Measurements from ENCODE around the gene DOK6.
A peak's percentile ranks its signal among the peaks of the same experiment; 100 is the strongest.

DOK6 gene

GRCh38 chr18:69697069-69697468 is 296.4 kb downstream of the DOK6 start:
- DNase-seq = no peak

GRCh38 chr18:69697689-69698088 is 297.0 kb downstream of the DOK6 start:
- no peak for DNase-seq

- no peak for DNase-seq
These were observed 300.6 kb downstream of the DOK6 start for GRCh38 chr18:69701305-69701704.

- DNase-seq = no peak
These were observed 302.8 kb downstream of the DOK6 start for GRCh38 chr18:69703461-69703860.

- DNase-seq = no peak
These were observed 305.3 kb downstream of the DOK6 start for GRCh38 chr18:69705987-69706386.

GRCh38 chr18:69708844-69709243 is 308.2 kb downstream of the DOK6 start:
- no peak for DNase-seq

- no peak for DNase-seq
These were observed 314.6 kb downstream of the DOK6 start for GRCh38 chr18:69715191-69715795.

GRCh38 chr18:69717586-69717985 is 316.9 kb downstream of the DOK6 start:
- DNase-seq = no peak

- no peak for DNase-seq
These were observed 318.3 kb downstream of the DOK6 start for GRCh38 chr18:69718912-69719547.

GRCh38 chr18:69720422-69720821 is 319.7 kb downstream of the DOK6 start:
- no peak for DNase-seq

- no peak for DNase-seq
These were observed 322.7 kb downstream of the DOK6 start for GRCh38 chr18:69723434-69723833.

GRCh38 chr18:69725009-69725408 is 324.3 kb downstream of the DOK6 start:
- no peak for DNase-seq

GRCh38 chr18:69725855-69726508 is 325.3 kb downstream of the DOK6 start:
- no peak for DNase-seq

GRCh38 chr18:69727912-69728572 is 327.4 kb downstream of the DOK6 start:
- DNase-seq = no peak

- DNase-seq = no peak
These were observed 330.0 kb downstream of the DOK6 start for GRCh38 chr18:69730664-69731063.

- no peak for DNase-seq
These were observed 333.8 kb downstream of the DOK6 start for GRCh38 chr18:69734536-69734935.

- DNase-seq = no peak
These were observed 336.0 kb downstream of the DOK6 start for GRCh38 chr18:69736730-69737129.

GRCh38 chr18:69737851-69738250 is 337.2 kb downstream of the DOK6 start:
- DNase-seq = no peak

GRCh38 chr18:69747388-69747787 is 346.7 kb downstream of the DOK6 start:
- no peak for DNase-seq

- DNase-seq = no peak
These were observed 352.2 kb downstream of the DOK6 start for GRCh38 chr18:69752737-69753380.

GRCh38 chr18:69754108-69754507 is 353.4 kb downstream of the DOK6 start:
- no peak for DNase-seq

- DNase-seq = no peak
These were observed 354.4 kb downstream of the DOK6 start for GRCh38 chr18:69755041-69755440.

GRCh38 chr18:69755856-69756496 is 355.3 kb downstream of the DOK6 start:
- peak; percentile 10 for DNase-seq
